ENCODE results near the gene CCNK. TPM values are rescaled to one million over a fixed set of nuclear protein-coding genes. Genes with fewer than 3 reads are reported as not detected.

The CCNK gene
- polyA plus RNA-seq (2013, experiment 1 of 2; ENCODE audit: insufficient read length): 72.2 TPM
- 67.0 TPM for polyA plus RNA-seq (2013, experiment 2 of 2; ENCODE audit: insufficient read length)

DNA sequence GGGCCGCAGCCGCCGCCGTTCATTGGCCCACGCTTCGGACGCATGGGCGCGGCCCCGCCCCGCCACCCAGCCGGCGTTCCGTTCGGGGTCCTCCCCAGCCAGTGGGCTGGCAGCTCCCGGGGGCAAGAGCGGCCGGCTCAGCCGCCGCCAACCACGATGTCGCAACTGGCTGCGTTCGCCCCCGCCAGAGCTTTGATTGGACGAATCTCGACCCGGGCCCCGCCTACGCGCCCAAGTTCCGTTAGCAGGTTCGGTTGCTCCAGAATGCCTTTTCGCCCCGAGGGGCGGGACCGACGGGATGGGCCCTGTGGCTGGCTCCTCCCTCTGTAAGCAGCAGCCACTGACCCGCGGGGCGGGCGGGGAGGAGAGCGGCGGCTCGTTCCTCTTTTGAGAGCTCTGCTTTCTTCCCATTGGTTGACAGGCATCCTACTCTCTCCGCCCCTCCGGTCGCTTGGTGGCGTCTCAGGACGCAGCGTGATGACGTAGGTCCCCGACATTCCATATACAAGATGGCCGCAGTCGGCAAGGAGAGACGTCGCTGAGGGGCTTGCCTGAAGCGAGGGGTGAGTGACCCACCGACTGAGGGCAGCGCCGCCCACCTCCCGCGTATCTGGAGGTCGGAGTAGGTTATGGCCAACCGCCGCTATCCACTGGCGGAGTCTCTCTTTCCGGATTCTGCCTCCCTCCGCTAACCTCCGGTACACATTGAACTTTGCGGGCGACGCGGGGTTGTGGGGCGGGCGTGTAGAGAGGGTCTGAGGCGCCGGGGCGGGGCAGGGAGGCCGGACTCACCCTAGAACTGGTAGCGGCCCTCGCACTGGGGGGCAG is at the start of gene CCNK:
CCNK (plus strand) TSS at position 493 of the 828 bp plus-strand sequence. CDS start 11,269 bp downstream, outside the sequence.
- DNase-seq: peak; percentile 100

DNA sequence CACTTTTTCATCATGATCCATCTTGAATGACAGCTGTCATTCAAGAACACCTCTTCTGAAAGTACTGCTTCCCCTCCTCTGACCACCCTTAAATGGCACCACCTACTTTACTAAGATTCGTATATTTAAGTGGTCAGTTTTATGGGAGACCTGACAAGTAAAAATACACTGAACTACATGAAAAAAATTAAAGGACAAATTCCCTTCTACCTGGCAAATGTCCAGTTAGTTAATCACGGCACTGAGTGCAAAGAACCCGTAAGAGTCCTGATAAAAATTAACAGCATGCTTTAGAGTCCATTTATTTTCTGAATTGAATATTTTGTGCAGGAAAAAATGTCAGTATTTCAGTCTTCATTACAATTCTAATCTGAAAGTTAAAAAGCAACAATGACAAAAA is 49.2 kb upstream of the CCNK start:
- DNase-seq: no peak

DNA sequence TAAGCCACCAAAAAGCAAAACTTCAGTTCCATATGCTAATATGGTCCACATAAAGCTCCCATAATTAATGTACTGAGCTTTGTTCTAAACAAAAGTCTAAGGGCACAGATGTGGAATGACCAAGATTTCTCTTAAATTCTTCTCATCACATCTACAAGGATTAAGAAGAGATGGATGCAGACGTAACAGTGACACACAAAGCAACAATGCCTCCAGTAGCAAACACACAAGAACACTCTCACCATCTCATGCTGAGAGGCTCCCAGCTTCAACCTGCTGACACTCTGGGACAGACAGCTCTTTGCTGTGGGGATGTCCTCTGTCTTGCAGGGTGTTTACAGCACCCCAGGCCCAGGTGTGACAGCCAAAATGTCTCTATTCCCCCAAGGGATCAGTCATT is 48.7 kb upstream of the CCNK start:
- DNase-seq: peak; percentile 19

GRCh38 chr14:99435327-99435726 is 45.9 kb upstream of the CCNK start:
- no peak for DNase-seq

DNA sequence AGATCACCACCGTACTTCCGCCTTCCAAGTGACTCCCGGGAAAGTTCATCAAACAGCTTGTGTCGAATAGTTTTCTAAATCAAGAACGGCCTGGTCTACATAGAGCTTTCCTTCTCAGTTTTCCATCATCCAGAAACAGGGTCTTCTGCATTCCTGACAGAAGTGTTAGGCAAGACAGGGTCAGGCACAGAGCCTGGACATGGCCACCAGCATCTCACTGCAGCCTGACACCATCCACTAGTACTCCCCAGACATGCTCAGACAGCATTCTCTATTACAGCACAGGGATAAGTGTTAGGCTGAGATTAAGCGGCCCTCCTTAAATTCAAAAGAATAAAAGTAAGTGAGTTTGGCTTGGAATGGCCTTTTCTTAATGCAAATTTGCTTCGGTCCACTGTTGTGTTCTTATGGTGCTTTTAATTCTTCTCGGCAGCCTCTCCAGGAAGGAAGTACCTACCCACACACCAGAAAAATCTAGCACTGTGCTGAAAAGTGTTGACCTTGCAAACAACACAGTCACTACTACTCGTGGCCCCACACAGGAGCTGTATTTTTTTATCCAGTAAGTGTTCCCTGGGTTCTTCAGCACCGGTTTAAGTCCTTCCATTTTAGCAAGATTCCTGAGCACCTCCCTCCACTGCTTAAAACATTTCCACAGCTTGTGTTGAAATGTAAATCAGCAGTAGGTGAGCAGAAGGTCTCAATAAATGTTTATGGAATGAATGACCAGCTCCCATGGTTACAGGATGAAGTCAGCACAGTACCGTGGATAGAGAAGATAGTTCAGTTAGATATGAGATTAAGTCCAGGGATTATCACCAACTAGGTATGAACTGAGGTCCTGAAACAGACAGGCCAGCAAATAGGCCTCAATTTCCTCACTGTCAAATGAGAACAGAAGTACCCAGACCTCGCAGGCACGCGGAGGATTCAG is 44.7 kb upstream of the CCNK start:
- DNase-seq: no peak

- DNase-seq: no peak
These were observed 43.5 kb upstream of the CCNK start for GRCh38 chr14:99437706-99438105.

DNA sequence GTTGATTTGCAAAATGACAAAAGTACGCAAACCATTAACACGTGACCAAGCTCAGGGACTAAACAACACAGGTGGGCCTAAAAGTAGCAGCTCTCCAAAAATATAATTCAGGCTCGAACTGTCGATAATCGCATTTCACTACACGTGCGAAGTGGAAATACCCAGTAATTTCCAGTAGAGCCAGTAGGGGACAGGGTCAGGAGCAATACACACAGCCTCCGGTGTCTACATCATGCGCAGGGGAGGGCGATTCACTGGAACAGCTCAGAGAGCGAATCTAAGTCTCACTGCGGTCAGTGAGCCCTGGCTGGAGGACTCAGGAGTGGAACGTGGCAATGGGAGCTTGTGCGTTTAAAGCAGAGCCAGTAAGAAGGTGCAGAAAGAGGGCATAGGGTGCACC is 40.9 kb upstream of the CCNK start:
- DNase-seq: no peak

GRCh38 chr14:99441157-99441870 is 39.9 kb upstream of the CCNK start:
- DNase-seq: no peak

- DNase-seq: no peak
These were observed 39.3 kb upstream of the CCNK start for GRCh38 chr14:99441918-99442317.

- no peak for DNase-seq
These were observed 35.3 kb upstream of the CCNK start for GRCh38 chr14:99445931-99446330.

DNA sequence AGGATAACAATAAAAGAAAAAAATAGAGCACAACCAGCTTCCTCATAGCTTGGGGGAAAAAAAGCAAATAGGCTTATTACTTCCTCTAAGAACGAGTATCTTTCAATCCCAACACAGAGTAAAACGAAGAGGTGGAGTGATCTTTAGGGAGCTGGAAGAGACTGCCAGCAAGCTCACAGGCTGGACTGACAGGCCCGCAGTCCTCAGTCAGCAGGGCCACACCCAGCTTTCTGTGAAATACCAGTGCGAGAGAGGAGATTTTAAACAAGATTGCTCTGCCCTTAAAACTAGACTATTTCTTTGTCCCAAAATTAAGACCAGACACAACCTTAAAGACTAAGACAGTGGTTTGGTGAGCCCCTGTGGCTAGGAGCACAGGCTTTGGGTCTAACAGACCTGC is 33.5 kb upstream of the CCNK start:
- no peak for DNase-seq

DNA sequence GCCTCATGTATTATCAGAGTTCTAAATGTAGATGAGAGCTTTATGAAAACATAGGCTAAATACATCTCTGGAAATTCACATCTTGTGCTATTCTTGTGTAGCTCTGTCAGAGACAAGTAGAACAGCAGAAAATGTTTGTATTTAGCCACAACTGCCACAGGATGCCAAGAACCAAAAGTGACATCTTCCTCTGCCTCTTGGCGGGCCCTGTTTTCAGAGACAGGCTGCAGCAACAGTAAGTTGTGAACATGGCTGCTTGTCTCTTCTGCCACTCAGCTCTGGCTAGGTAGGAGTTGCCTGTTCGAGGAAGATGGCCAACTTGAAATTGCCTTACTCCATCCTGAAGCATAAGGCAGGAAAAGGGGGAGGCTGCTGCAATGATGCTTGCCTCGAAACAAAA is 30.9 kb upstream of the CCNK start:
- no peak for DNase-seq

DNA sequence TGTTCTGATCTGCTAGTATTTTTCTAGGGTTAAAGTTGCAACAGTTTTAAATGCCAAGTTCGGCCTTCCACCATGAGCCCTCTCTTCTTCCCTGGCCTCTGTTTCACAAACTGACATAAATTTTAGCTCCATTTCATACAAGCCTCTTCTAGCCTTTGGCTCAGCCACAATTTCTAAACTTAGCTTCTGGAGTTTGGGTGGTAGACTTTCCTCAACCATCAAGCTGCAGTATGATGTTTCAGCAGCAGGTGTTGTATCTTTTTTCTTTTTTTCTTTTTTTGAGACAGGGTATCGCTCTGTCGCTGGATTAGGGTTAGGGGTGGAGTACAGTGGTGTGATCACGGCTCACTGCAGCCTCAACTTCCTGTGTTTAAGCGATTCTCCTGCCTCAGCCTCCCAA is 30.0 kb upstream of the CCNK start:
- DNase-seq: no peak

GRCh38 chr14:99452968-99453367 is 28.2 kb upstream of the CCNK start:
- no peak for DNase-seq

DNA sequence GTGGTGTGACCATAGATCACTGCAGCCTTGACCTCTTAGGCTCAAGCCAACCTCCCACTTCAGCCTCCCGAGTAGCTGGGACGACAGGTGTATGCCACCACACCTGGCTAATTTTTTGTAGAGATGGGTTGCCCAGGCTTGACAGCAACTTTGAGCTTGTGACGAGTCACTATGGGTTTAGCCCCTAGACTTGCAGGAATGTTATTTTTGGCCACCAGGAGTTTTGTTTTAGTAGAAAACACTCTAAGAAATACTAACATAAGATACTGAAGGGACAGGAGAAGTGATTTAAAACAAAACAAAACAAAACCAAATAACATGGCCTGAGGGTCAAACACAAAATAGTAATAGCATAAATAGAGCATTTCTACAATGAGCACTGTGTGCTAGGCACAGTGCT is 27.0 kb upstream of the CCNK start:
- no peak for DNase-seq

GRCh38 chr14:99459481-99460100 is 21.6 kb upstream of the CCNK start:
- no peak for DNase-seq

DNA sequence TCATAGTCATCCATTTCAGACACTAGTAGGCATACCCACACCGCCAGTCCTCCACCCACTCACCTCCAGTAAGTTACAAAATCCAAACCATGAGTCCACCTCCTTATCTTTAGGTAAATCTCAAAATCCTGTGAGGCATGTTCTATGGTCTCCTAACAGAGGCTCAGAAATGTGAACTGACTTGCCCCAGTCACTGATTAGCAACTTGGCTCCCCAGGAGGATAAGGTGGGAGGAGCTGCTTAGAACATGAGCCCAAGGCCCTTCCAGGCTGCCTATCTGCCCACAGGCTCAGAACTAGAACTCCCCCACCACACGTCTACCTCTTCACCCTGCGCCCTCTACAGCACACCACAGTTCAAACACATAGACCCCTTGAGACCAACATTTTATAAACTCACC is 20.4 kb upstream of the CCNK start:
- DNase-seq: no peak

GRCh38 chr14:99461411-99462085 is 19.7 kb upstream of the CCNK start:
- DNase-seq: no peak

DNA sequence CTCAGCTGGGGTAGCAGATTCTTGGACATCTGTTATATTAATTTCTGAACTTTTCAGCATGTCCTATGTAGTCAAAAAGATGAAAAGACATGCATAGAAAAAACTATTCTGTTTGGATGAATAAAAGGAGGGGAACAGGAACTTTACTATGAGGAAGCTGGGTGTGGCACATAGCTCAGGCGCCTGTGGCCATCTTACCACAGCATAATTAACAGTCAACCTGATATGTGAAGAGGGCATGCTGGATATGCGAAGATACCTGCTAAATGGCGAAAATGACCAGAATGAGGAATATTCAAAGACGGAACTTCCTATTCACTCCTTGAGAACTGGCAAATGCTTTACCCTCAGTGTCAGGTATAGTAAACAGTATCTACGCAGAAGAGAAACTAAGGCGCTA is 19.0 kb upstream of the CCNK start:
- DNase-seq: no peak

- DNase-seq: no peak
These were observed 17.2 kb upstream of the CCNK start for GRCh38 chr14:99463974-99464373.

- DNase-seq: no peak
These were observed 15.9 kb upstream of the CCNK start for GRCh38 chr14:99465288-99465687.

DNA sequence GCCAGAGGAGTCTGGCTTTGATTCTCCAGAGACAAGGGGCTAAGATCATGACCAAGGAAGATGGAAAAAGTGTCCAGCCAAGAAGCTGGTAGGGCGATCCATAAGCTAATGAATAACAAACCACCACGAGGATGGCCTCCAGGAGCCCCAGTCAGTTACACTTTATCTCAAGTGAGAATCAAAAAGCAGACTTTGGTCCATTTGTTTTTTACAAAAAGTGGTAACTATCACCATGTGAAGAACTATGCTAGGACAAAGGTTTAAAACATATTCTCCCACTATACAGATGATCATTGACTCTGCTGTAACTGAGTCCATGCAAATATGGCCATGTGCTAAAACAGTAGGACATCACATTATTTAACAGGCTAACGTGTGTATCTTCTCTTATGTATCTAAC is 14.5 kb upstream of the CCNK start:
- DNase-seq: no peak

Data from fibroblast of skin of scalp (primary cell).